Endothelial cell (in vitro differentiated cells): ENCODE measurements around the gene NEURL1. TPM values are rescaled to one million over a fixed set of nuclear protein-coding genes. Genes with fewer than 3 reads are reported as not detected.

Experiments used
- DNase-seq: peaks from one replicate; pipeline ENCODE4 v3.0.0; 2021; ENCODE audit warnings: low spot score
- H3K27ac Mint-ChIP-seq: one replicate; pipeline ENCODE4 v1.8.0; 2021; ENCODE audit warnings: mixed read lengths, inconsistent platforms; ENCODE audit not compliant: unreplicated experiment
- H3K27me3 Mint-ChIP-seq: one replicate; pipeline ENCODE4 v1.8.0; 2021; ENCODE audit warnings: mild to moderate bottlenecking, moderate library complexity, mixed read lengths, inconsistent platforms; ENCODE audit not compliant: unreplicated experiment
- H3K36me3 Mint-ChIP-seq: one replicate; pipeline ENCODE4 v1.8.0; 2021; ENCODE audit warnings: mild to moderate bottlenecking, low read depth, mixed read lengths, inconsistent platforms; ENCODE audit not compliant: unreplicated experiment
- H3K4me1 Mint-ChIP-seq: one replicate; pipeline ENCODE4 v1.8.0; 2021; ENCODE audit warnings: mild to moderate bottlenecking, mixed read lengths, inconsistent platforms; ENCODE audit not compliant: unreplicated experiment
- H3K4me3 Mint-ChIP-seq: one replicate; pipeline ENCODE4 v1.8.0; 2021; ENCODE audit warnings: mild to moderate bottlenecking, mixed read lengths, inconsistent platforms; ENCODE audit not compliant: unreplicated experiment
- H3K9me3 Mint-ChIP-seq: one replicate; pipeline ENCODE4 v1.8.0; 2021; ENCODE audit warnings: mixed read lengths, inconsistent platforms; ENCODE audit not compliant: unreplicated experiment
- total RNA-seq: library from RNA; stranded (reverse); fragmentation: NEBNext Ultra II Directional; extraction: Animal tissue kit (Norgen Biotek cat#: 25700); gene quantifications from one replicate; pipeline ENCODE4 v1.2.1, GENCODE V29; 2021; ENCODE audit not compliant: unreplicated experiment
- TF ChIP-seq, protein P1 (sequence below): fragments of 200-600 bp; sonication (generic); IDR thresholded peaks from one replicate; pipeline ENCODE4 v1.5.0; 2021; ENCODE audit warnings: antibody characterized with exemption; ENCODE audit not compliant: unreplicated experiment

NEURL1 gene
- total RNA-seq, 1 donor from 2014 or later, result 0.69 TPM

DNA sequence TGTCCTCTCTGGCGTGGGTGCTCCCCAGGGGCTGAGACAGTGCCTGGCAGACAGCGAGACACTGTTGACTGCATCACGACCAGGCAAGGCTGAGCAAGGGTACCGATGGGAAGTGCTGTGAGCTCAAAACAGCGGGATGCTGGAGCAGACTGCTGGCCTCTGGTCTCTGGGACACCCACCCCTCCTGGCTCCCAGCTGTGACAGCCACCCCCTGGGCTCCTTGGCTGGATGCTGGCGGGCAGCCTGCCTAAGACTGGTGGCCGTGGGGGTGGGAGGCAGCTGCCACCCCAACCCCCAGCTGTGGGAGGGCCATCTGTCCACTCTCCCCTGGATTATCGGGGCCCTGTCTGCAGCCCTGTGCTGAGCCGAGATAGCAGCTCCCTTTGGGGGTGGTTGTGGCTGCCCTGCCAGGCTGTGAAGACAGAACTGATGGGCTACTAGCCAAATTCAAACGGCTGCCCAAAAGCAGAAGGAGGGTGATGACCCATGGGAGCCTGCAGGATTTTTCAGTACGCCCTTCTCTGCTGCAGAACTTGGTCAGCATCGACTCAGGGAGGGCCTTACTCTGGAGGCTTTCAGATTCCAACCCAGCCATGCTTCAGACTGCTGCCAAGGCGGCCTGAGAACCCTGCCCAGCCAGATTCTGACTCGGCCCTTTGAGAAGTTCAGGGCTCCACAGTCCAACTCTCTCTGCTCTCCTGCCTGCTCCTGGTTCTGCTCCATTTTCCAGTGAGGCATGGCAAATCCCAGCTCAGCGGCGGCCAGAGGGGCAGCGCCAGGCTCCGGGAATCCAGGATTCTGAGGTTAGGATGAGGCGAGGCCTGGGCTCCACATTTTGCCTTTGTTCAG, 125.3 kb downstream of the NEURL1 start:
- H3K36me3 Mint-ChIP-seq, result peaks cover 33% of the 10 kb centered on the region
- no peak overlapping the region for H3K4me3 Mint-ChIP-seq
- H3K4me1 Mint-ChIP-seq, result peaks cover 19% of the 10 kb centered on the region
- H3K9me3 Mint-ChIP-seq, result no peaks in the 10 kb centered on the region
- H3K27me3 Mint-ChIP-seq, result peaks cover 26% of the 10 kb centered on the region
- no peak for DNase-seq
- TF ChIP-seq, protein P1, sequence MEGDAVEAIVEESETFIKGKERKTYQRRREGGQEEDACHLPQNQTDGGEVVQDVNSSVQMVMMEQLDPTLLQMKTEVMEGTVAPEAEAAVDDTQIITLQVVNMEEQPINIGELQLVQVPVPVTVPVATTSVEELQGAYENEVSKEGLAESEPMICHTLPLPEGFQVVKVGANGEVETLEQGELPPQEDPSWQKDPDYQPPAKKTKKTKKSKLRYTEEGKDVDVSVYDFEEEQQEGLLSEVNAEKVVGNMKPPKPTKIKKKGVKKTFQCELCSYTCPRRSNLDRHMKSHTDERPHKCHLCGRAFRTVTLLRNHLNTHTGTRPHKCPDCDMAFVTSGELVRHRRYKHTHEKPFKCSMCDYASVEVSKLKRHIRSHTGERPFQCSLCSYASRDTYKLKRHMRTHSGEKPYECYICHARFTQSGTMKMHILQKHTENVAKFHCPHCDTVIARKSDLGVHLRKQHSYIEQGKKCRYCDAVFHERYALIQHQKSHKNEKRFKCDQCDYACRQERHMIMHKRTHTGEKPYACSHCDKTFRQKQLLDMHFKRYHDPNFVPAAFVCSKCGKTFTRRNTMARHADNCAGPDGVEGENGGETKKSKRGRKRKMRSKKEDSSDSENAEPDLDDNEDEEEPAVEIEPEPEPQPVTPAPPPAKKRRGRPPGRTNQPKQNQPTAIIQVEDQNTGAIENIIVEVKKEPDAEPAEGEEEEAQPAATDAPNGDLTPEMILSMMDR, result no peak
- no peak overlapping the region for H3K27ac Mint-ChIP-seq

DNA sequence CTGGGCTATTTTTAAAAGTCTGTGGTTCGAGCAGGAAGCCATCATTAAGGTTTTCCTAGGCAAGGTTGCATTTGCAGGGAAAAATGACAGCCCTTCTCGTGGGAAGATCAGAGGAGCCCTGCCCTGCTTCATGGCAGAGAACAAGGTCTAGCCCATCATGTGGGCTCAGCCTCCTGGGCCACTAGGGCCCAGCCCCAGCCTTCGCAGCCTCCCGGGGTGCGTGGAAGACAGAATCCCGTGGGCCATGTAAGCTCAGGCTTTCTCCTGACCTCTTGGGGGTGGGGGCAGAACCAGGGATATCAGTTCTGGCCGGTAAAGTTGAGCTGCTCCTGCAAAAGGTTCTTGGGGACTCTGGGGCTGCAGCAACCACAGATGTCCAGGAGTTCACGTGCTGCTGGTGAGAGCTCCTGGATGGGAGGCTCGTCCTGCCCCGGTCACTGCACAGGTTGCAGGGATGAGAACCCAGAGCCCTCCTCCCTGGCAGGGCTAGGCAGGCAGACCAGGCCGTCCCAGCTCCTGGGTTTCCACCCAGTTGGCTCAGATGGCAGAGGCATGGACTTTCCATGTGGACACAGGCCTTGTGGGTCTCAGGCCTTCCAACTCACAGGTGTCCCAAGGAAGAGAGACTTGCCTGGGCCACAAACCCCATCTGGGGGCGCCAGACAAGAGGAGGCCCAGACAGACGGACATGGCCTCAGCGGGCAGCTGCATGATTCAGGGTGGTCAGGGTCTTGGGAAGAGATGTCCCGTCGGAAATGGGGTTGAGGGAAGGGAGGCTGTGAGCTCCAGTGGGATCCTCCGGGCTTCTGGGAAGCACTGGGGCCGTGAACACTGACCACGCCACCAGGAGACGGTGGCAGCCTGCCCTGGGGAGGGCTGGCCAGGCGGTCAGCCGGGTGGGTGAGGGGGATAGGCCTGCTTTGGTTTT, 126.2 kb downstream of the NEURL1 start:
- DNase-seq, result no peak
- peaks cover 26% of the 10 kb centered on the region for H3K27me3 Mint-ChIP-seq
- TF ChIP-seq, protein P1, result no peak
- no peak overlapping the region for H3K27ac Mint-ChIP-seq
- H3K36me3 Mint-ChIP-seq, result peaks cover 34% of the 10 kb centered on the region
- no peaks in the 10 kb centered on the region for H3K9me3 Mint-ChIP-seq
- H3K4me3 Mint-ChIP-seq, result no peak overlapping the region
- H3K4me1 Mint-ChIP-seq, result peaks cover 17% of the 10 kb centered on the region

DNA sequence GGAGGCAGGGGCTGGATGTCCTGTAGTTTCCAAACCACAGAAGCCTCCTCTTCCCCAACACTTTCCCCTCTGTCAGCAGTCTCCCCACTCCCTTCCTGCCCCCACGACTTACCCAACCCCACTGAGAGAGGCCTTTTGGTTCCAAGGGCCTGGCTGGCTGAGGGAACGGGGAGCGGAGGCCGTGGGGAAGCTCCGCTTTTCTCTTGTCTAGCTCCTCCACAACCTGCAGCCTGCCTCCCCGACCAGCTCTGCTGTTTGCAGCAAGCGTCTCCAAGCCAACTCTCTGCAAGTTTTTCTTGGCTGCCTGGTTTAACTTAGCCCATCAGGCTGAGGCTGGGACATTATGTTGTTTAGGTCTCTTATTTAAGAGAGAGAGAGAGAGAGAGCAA, 126.8 kb downstream of the NEURL1 start:
- H3K27me3 Mint-ChIP-seq, result peaks cover 24% of the 10 kb centered on the region
- DNase-seq, result no peak
- H3K4me3 Mint-ChIP-seq, result no peak overlapping the region
- TF ChIP-seq, protein P1, result no peak
- H3K4me1 Mint-ChIP-seq, result peaks cover 10% of the 10 kb centered on the region
- no peaks in the 10 kb centered on the region for H3K9me3 Mint-ChIP-seq
- no peak overlapping the region for H3K27ac Mint-ChIP-seq
- H3K36me3 Mint-ChIP-seq, result peaks cover 33% of the 10 kb centered on the region

GRCh38 chr10:103620891-103621782, 127.6 kb downstream of the NEURL1 start:
- Mint-ChIP-seq H3K9me3 (no peaks in the 10 kb centered on the region), H3K4me3 (peak overlapping the region; percentile 13), H3K27ac (peak overlapping the region; percentile 1), H3K27me3 (peaks cover 24% of the 10 kb centered on the region), H3K4me1 (peaks cover 7% of the 10 kb centered on the region), H3K36me3 (peaks cover 36% of the 10 kb centered on the region)
- TF ChIP-seq, protein P1, result no peak
- no peak for DNase-seq
